ENCODE results near the gene SPON2.
A peak's percentile ranks its signal among the peaks of the same experiment; 100 is the strongest.
"Not testable (repeated sequence)": the region's sequence is repeated elsewhere in the genome, so short reads cannot be mapped to it uniquely, and the experiment has no call there.

The SPON2 gene

DNA sequence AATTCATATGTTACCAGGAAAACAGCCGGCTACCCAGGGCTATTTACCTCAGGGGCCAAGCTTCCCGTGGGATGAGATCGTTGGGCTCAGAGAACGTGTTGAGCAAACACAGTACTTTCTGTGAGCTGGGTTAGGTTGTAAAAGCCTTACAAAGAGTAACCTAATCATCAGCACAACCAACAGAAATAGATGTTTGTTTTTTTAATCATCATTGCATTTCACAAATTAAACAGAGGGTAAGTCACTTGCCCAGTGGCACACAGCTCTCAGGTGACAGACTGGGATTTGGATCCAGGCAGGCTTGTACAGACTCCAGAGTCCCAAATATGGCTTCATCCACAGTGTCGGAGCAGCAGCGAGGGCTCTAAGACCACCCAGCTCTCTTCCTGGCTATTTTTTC, 20.1 kb downstream of the SPON2 start:
- no peak for DNase-seq (ENCODE audit: low read depth in 3 of 3)

DNA sequence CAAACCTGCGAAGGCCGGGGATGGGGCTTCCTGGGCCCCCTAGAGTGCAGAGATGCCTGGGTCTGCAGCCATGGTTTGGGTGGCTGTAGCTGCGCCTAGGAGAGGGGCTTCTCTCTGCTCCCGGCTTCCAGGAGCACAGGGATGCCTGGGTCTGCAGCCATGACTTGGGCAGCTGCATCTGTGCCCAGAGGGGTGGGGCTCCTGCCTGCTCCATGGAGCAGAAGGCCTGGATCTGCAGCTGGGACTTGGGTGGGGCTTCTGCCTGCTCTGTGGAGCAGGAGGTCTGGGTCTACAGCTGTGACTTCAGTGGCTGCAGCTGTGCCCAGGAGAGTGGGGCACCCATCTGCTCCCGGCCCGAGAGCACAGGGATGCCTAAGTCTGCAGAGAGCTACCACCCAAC, 20.8 kb downstream of the SPON2 start:
- DNase-seq (ENCODE audit: low read depth in 3 of 3): no peak

DNA sequence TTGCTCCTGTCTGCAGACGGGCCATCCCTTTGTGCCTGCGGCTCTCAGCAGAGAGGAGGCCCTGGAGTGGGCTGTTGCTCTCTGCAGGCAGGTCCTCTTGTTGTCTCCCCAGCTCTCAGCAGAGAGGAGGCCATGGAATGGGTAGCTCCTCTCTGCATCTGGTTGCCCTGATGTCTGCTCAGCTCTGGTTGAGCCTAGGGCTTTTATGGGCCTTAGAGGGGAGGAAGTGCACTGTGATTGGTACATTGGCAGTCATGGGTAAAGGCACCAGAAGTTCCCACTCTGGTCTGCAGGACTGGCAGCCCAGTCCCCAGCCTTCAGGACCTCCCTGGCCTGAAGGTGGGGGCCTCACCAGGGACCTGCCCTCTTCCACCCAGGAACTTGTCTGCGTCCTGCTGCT, 21.5 kb downstream of the SPON2 start:
- DNase-seq (ENCODE audit: low read depth in 3 of 3): no peak

DNA sequence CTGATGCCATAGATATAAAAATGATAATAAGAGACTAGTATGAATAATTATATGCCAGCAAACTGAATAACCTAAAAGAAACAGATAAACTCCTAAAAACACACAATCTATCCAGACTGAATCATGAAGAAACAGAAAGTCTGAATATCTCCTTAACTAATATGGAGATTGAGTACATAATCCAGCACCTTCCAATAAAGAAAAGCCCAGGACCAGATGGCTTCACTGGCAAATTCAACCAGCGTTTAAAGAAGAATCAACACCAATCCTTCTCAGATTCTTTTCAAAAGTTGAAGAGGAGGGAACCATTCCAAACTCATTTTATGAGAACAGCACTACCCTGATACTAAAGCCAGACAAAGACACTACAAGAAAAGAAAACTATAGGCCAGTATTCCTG, 32.5 kb downstream of the SPON2 start:
- no peak for DNase-seq (ENCODE audit: low read depth in 3 of 3)

DNA sequence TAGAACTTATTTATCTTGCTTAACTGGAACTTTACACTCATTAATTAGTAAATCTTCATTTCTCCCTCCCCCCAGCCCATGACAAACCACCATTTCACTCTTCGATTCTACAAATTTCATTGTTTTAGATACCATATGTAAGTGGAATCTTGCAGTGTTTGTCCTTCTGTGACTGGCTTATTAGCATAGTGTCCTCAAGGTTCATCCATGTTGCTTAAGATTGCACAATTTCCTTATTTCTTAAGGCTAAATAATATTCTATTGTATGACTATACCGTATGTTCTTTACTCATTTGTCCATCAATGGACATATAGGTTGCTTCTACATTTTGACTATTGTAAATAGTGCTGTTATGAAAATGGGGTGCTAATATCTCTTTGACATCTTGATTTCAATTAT, 34.5 kb downstream of the SPON2 start:
- DNase-seq (ENCODE audit: low read depth in 3 of 3): no peak

DNA sequence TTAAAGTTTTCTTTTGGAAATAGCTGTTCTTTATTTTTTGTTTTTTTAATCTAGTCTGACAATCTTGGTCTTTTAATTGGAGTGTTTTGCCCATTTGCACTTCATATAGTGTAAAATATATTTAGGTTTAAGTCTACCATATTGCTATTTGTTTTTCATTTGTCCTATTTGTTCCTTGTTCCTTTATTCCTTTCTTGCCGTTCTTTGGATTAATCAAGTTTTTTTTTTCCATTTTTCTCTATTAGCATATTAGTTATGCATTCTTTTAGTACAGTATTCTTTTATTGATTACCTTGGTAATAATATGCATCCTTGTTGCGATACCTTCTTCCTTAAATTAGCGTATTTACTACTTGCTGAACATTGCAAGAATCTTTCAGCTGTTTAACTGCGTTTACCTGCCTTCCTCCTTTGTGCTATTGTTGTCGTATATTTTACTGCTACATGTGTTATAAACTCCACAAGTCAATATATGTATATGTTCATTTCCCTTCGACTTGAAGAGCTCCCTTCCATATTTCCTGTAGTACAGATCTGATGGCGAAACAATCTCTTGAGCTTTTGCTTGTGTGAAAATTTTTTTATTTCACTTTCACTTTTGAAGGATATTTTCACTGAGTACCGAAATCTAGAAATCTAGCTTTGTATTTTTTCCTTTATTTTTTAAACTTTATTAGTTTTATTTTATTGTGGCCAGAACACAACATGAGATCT, 35.2 kb downstream of the SPON2 start:
- no peak for DNase-seq (ENCODE audit: low read depth in 3 of 3)

DNA sequence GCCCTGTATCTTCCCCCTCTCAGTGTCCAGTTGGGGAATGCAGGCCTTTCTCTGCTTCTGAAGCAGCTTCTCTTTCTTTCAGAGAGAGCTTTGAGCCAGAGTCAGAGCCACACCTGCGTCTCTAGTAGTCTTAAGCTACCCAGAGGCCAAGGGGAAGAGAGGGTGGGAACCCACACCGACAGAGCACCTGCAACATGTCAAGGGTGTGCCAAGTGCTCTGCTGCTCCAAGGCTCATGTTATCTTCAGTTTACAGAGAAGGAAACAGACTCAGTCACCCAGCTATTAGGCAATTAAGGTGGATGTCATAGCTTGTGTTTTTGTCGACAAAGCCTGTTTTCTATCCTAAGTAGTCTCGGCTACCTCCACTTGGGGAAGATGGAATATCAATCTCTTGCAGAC, 36.3 kb downstream of the SPON2 start:
- DNase-seq (ENCODE audit: low read depth in 3 of 3): no peak

DNA sequence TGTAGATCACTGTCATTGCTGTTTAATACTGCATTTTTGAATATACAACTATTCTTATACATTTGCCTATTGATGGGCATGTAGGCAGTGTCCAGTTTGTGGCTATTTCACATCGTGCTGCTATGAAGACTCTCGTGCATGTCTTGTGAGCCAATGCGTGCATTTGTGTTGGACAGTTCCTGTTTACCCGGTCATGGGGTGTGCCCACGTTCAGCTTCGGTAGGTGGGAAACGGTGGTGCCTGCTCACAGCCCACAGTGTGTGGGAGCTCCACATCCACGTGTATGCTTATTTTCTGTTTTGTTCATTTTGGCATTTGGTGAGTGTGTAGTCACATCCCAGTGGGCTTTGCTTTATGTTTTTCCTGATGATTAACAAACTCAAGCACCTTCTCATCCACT, 39.4 kb downstream of the SPON2 start:
- no peak for DNase-seq (ENCODE audit: low read depth in 3 of 3)

DNA sequence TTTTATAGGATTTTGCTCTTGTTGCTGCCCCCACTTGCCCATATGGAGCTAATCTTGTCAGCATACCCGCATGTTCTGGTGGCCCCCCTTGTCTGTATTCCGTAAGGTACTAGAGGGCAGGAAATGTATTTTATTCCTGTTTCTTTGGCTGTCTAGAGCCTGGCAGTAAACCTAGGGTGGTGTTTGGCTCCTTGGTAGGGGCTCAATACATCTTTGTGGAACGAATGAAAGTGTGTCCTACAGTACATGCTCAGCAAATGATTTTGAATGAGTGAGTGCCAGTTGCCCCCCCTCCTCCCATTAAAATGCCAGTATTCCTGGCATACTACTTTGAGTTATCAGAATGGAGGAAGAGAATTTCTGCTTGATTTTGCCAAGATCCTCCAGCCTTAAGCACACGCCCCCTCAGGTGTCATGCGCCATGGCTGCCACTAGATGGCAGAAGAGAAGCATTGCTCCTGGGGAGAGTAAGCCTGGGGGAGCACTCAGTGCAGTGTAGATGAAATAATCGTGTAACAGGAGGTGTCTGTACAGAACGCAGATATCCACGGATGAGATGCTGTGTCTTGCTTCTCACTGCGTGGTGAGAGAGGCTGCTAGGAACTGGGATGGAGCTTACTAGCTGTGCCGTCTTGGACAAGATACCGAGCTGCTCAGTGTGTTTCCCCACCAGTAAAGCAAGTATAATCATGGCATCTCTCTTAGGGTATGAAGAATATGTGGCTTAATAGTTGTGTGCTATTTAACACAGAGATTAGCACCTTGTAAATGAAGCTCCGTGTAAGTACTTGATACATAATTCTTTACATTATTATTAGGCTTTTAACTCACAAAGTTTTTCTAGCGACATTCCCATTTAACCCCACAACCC, 41.8 kb downstream of the SPON2 start:
- DNase-seq (ENCODE audit: low read depth in 3 of 3): peak; percentile 45 to 64 (median 63)

DNA sequence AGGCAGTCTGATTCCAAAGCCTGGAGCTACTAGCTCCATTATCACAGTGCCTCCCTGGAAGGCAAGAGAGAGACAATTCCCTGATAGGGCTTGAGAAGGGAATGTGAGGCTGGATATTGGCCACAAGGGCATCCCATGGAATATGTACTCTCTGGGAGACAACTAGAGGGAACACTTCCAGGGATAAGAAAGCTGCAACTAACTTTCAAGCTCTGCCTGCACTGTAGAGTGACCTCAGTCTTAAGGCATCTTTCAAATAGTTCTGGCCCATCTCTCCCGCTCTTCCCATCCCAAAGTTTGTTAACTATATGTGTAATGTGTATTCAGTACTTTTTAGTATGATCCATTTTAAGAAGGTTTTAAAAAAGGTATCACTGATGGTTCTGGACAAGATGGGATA, 45.9 kb downstream of the SPON2 start:
- DNase-seq (ENCODE audit: low read depth in 3 of 3): no peak

DNA sequence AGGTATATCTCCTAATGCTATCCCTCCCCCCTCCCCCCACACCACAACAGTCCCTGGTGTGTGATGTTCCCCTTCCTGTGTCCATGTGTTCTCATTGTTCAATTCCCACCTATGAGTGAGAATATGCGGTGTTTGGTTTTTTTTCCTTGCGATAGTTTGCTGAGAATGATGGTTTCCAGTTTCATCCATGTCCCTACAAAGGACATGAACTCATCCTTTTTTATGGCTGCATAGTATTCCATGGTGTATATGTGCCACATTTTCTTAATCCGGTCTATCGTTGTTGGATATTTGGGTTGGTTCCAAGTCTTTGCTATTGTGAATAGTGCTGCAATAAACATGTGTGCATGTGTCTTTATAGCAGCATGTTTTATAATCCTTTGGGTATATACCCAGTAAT, 46.9 kb downstream of the SPON2 start:
- DNase-seq (ENCODE audit: low read depth in 3 of 3): not testable (repeated sequence)

DNA sequence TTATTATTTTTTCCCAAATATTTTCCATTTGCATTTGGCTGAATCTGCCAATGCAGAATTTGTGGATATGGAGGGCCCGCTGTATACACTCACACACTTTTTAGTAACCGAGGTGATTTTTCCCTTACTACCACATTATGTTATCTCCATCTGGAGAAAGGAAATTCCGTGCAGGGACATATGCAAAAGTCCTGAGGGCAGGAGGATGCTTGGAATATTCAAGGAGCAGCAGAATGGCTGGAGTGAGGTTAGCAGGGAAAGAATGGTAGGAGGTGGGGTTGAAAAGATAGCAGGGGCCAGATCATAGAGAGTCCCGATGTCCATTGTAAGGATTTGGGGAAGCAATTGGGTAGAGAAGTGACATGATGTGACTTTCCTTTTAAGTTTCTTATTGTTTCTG, 47.6 kb downstream of the SPON2 start:
- DNase-seq (ENCODE audit: low read depth in 3 of 3): no peak

DNA sequence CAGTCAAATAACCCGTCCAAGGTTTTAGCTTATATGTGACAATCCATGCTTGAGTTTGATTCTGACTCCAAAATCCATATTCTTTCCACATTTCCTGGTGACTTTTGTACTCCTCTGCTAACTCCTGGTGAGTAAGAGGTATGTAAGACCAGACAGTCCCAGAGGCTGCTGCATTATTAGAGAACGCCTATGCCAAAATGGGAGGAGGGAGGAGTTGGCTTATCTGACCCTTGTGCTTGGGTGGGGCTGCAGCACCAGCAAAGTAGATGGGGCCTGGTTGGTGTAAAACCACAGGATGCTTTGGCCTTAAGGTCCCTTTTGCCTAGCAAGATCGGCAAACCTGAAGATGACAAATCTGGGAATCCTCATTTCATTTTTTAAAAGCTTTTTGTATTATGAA, 49.9 kb downstream of the SPON2 start:
- DNase-seq (ENCODE audit: low read depth in 3 of 3): no peak

Measured in stimulated activated CD4-positive, alpha-beta T cell treated with anti-CD3 and anti-CD28 coated beads, TNF-alpha, amount 100 ng/mL, for 24 hours (primary cell).